WTC11 (cell line): ENCODE data around the gene KARS1. TPM values are rescaled to one million over a fixed set of nuclear protein-coding genes. Genes with fewer than 3 reads are reported as not detected.
A peak's percentile ranks its signal among the peaks of the same experiment; 100 is the strongest.

ENCODE experiments used
- ATAC-seq: fragments of 200-7000 bp; cut with Tn5 transposase; 2 replicates; pipeline ENCODE4 v1.10.0; 2021; ENCODE audit warnings: mild to moderate bottlenecking, moderate library complexity
- CTCF ChIA-PET: fragments of 300-600 bp; sonication (Branson Sonifier 250); formaldehyde crosslinking; loops from one replicate; lab custom pipeline; 2021; ENCODE audit warnings: antibody characterized with exemption; lab: Charles Lee
- POLR2A ChIA-PET: fragments of 350-600 bp; sonication (Branson Sonifier 250); formaldehyde crosslinking; loops from one replicate; lab custom pipeline; 2021; ENCODE audit warnings: antibody characterized with exemption; lab: Charles Lee
- DNase-seq: peaks from one replicate; pipeline ENCODE4 v3.0.0; 2021; ENCODE audit warnings: low spot score
- H3K27ac Mint-ChIP-seq: 2 replicates; pipeline ENCODE4 v1.8.0; 2021; ENCODE audit warnings: mixed read lengths
- H3K27me3 Mint-ChIP-seq: 2 replicates; pipeline ENCODE4 v1.8.0; 2021; ENCODE audit warnings: low read depth, mild to moderate bottlenecking, moderate library complexity, mixed read lengths
- H3K36me3 Mint-ChIP-seq: 2 replicates; pipeline ENCODE4 v1.8.0; 2021; ENCODE audit warnings: mixed read lengths
- H3K4me1 Mint-ChIP-seq: 2 replicates; pipeline ENCODE4 v1.8.0; 2022; ENCODE audit warnings: mixed read lengths
- H3K4me3 Mint-ChIP-seq: 2 replicates; pipeline ENCODE4 v1.8.0; 2021; ENCODE audit warnings: mild to moderate bottlenecking, moderate library complexity, mixed read lengths
- H3K9me3 Mint-ChIP-seq: 2 replicates; pipeline ENCODE4 v1.8.0; 2021; ENCODE audit warnings: mixed read lengths
- EMX1 ChIP-seq: fragments of 250-450 bp; sonication (Bioruptor Pico); IDR thresholded peaks from 2 replicates; pipeline ENCODE4 v1.8.0; 2021; ENCODE audit warnings: mild to moderate bottlenecking
- ETV6 ChIP-seq: sonication (generic); formaldehyde crosslinking; IDR thresholded peaks from 2 replicates; pipeline ENCODE4 v1.8.1; 2022; ENCODE audit warnings: mild to moderate bottlenecking, missing genetic modification reagents
- FOXP1 ChIP-seq: sonication (generic); formaldehyde crosslinking; IDR thresholded peaks from 2 replicates; pipeline ENCODE4 v1.8.0; 2022; ENCODE audit warnings: missing genetic modification reagents, mild to moderate bottlenecking, moderate library complexity, borderline replicate concordance
- GABPB1 ChIP-seq: sonication (generic); formaldehyde crosslinking; IDR thresholded peaks from 2 replicates; pipeline ENCODE4 v1.8.1; 2023; ENCODE audit warnings: mild to moderate bottlenecking, missing genetic modification reagents
- HMGA2 ChIP-seq: fragments of 250-450 bp; sonication (Bioruptor Pico); IDR thresholded peaks from 2 replicates; pipeline ENCODE4 v1.4.0; 2021; ENCODE audit warnings: mild to moderate bottlenecking, moderate library complexity
- IRF2 ChIP-seq: sonication (generic); formaldehyde crosslinking; IDR thresholded peaks from 2 replicates; pipeline ENCODE4 v1.8.0; 2022; ENCODE audit warnings: low read depth, missing genetic modification reagents, borderline replicate concordance
- NFATC4 ChIP-seq: fragments of 250-450 bp; sonication (Bioruptor Pico); IDR thresholded peaks from 2 replicates; pipeline ENCODE4 v1.9.0; 2021; ENCODE audit warnings: mild to moderate bottlenecking
- PREB ChIP-seq: sonication (generic); formaldehyde crosslinking; IDR thresholded peaks from 2 replicates; pipeline ENCODE4 v1.8.1; 2022; ENCODE audit warnings: mild to moderate bottlenecking, missing genetic modification reagents, moderate library complexity, borderline replicate concordance
- SOX15 ChIP-seq: fragments of 250-450 bp; sonication (Bioruptor Pico); IDR thresholded peaks from 2 replicates; pipeline ENCODE4 v1.9.0; 2021; ENCODE audit warnings: mild to moderate bottlenecking
- USF2 ChIP-seq: sonication (generic); formaldehyde crosslinking; IDR thresholded peaks from 2 replicates; pipeline ENCODE4 v1.8.1; 2023; ENCODE audit warnings: mild to moderate bottlenecking, missing genetic modification reagents, moderate library complexity
- ZBTB21 ChIP-seq: sonication (generic); formaldehyde crosslinking; IDR thresholded peaks from 2 replicates; pipeline ENCODE4 v1.8.1; 2023; ENCODE audit warnings: mild to moderate bottlenecking, missing genetic modification reagents, borderline replicate concordance
- ZMAT4 ChIP-seq: fragments of 250-450 bp; sonication (Bioruptor Pico); IDR thresholded peaks from 2 replicates; pipeline ENCODE4 v1.9.0; 2021; ENCODE audit warnings: mild to moderate bottlenecking
- ZNF416 ChIP-seq: fragments of 250-450 bp; sonication (Bioruptor Pico); IDR thresholded peaks from 2 replicates; pipeline ENCODE4 v1.9.0; 2021; ENCODE audit warnings: mild to moderate bottlenecking, inconsistent platforms
- ZNF423 ChIP-seq: fragments of 250-450 bp; sonication (Bioruptor Pico); IDR thresholded peaks from 2 replicates; pipeline ENCODE4 v2.1.2; 2022; ENCODE audit warnings: mild to moderate bottlenecking, moderate library complexity
- total RNA-seq: library from RNA; stranded (reverse); gene quantifications from 3 replicates; pipeline ENCODE4 v1.2.3, GENCODE V29; 2021
- TF ChIP-seq, protein P1 (sequence below): sonication (generic); formaldehyde crosslinking; IDR thresholded peaks from 2 replicates; pipeline ENCODE4 v1.8.0; 2023; ENCODE audit warnings: missing genetic modification reagents, mild to moderate bottlenecking, borderline replicate concordance
- TF ChIP-seq, protein P2 (sequence below): sonication (generic); formaldehyde crosslinking; IDR thresholded peaks from 2 replicates; pipeline ENCODE4 v1.8.0; 2022; ENCODE audit warnings: mild to moderate bottlenecking, missing genetic modification reagents
- TF ChIP-seq, protein P3 (sequence below): sonication (generic); formaldehyde crosslinking; IDR thresholded peaks from 2 replicates; pipeline ENCODE4 v1.8.1; 2022; ENCODE audit warnings: mild to moderate bottlenecking, moderate library complexity, missing genetic modification reagents
- TF ChIP-seq, protein P4 (sequence below): sonication (generic); formaldehyde crosslinking; IDR thresholded peaks from 2 replicates; pipeline ENCODE4 v1.8.1; 2022; ENCODE audit warnings: low read depth, missing genetic modification reagents, borderline replicate concordance

The KARS1 gene
- total RNA-seq, 1 experiment from 2014 or later, result 199 TPM

DNA sequence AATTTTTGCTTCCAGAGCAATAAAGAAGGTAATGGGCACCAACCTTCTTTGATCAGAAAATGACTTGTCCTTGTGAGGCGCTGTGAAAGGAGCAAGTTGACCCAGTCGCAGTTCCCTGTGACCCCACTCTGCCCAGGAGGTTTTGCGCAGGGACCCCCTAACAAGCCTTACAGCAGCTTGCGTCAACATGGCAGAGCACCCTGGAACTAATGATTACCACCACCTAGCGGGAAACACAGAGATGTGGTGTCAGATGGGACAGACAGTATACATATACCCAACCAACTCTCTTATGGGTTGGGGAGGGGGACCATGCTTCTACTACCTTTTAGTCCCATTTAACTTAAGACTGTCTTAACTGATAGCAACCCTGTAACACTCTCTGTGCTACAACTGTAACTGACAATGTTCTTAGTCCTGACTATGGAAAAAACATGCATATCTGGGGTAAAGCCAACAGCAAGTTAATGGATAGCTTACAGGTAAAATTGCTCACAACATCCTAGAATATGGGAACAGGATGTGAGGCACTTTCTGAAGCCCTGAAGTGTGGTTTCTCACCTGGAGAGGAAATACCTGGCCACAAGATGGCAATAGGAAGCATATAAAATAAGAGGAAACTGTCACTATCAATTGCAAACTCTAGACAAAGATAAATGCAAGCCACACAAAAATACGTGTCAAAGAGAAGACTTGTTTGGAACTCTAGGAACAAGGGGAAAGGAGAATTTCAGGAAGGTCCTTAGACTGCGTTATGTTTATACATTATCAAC, 3.0 kb downstream of the KARS1 start:
- DNase-seq (no peak), ATAC-seq (no peak)
- Mint-ChIP-seq H3K27ac (peak overlapping the region; percentile 46), H3K27me3 (no peaks in the 10 kb centered on the region), H3K4me1 (peaks cover 15% of the 10 kb centered on the region), H3K4me3 (peak overlapping the region; percentile 99), H3K9me3 (no peaks in the 10 kb centered on the region), H3K36me3 (peaks cover 55% of the 10 kb centered on the region)
- CTCF ChIA-PET, result no interaction called here
- POLR2A ChIA-PET, result no interaction called here
- TF ChIP-seq, protein P1, sequence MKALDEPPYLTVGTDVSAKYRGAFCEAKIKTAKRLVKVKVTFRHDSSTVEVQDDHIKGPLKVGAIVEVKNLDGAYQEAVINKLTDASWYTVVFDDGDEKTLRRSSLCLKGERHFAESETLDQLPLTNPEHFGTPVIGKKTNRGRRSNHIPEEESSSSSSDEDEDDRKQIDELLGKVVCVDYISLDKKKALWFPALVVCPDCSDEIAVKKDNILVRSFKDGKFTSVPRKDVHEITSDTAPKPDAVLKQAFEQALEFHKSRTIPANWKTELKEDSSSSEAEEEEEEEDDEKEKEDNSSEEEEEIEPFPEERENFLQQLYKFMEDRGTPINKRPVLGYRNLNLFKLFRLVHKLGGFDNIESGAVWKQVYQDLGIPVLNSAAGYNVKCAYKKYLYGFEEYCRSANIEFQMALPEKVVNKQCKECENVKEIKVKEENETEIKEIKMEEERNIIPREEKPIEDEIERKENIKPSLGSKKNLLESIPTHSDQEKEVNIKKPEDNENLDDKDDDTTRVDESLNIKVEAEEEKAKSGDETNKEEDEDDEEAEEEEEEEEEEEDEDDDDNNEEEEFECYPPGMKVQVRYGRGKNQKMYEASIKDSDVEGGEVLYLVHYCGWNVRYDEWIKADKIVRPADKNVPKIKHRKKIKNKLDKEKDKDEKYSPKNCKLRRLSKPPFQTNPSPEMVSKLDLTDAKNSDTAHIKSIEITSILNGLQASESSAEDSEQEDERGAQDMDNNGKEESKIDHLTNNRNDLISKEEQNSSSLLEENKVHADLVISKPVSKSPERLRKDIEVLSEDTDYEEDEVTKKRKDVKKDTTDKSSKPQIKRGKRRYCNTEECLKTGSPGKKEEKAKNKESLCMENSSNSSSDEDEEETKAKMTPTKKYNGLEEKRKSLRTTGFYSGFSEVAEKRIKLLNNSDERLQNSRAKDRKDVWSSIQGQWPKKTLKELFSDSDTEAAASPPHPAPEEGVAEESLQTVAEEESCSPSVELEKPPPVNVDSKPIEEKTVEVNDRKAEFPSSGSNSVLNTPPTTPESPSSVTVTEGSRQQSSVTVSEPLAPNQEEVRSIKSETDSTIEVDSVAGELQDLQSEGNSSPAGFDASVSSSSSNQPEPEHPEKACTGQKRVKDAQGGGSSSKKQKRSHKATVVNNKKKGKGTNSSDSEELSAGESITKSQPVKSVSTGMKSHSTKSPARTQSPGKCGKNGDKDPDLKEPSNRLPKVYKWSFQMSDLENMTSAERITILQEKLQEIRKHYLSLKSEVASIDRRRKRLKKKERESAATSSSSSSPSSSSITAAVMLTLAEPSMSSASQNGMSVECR (CRISPR knock-in tag), result no peak
- TF ChIP-seq, protein P2, sequence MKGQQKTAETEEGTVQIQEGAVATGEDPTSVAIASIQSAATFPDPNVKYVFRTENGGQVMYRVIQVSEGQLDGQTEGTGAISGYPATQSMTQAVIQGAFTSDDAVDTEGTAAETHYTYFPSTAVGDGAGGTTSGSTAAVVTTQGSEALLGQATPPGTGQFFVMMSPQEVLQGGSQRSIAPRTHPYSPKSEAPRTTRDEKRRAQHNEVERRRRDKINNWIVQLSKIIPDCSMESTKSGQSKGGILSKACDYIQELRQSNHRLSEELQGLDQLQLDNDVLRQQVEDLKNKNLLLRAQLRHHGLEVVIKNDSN (CRISPR knock-in tag), result no peak
- no peak for TF ChIP-seq IRF2 (CRISPR knock-in tag)
- TF ChIP-seq ZMAT4 (CRISPR knock-in tag), result no peak
- TF ChIP-seq HMGA2 (CRISPR knock-in tag), result no peak
- TF ChIP-seq SOX15 (CRISPR knock-in tag), result no peak
- TF ChIP-seq, protein P3, sequence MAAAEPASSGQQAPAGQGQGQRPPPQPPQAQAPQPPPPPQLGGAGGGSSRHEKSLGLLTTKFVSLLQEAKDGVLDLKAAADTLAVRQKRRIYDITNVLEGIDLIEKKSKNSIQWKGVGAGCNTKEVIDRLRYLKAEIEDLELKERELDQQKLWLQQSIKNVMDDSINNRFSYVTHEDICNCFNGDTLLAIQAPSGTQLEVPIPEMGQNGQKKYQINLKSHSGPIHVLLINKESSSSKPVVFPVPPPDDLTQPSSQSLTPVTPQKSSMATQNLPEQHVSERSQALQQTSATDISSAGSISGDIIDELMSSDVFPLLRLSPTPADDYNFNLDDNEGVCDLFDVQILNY (CRISPR knock-in tag), result no peak

- TF ChIP-seq USF2 (CRISPR knock-in tag), result no peak
- TF ChIP-seq GABPB1 (CRISPR knock-in tag), result peak; percentile 92
- H3K27ac Mint-ChIP-seq, result no peak overlapping the region
- POLR2A ChIA-PET, result no interaction called here
- H3K4me3 Mint-ChIP-seq, result no peak overlapping the region
- peaks cover 7% of the 10 kb centered on the region for H3K4me1 Mint-ChIP-seq
- H3K9me3 Mint-ChIP-seq, result no peaks in the 10 kb centered on the region
- CTCF ChIA-PET, result no interaction called here
- no peaks in the 10 kb centered on the region for H3K27me3 Mint-ChIP-seq
- peaks cover 80% of the 10 kb centered on the region for H3K36me3 Mint-ChIP-seq
- no peak for ATAC-seq
- DNase-seq, result no peak
These were observed 6.9 kb downstream of the KARS1 start for GRCh38 chr16:75640598-75640997.

- CTCF ChIA-PET, result no interaction called here
- TF ChIP-seq, protein P4, sequence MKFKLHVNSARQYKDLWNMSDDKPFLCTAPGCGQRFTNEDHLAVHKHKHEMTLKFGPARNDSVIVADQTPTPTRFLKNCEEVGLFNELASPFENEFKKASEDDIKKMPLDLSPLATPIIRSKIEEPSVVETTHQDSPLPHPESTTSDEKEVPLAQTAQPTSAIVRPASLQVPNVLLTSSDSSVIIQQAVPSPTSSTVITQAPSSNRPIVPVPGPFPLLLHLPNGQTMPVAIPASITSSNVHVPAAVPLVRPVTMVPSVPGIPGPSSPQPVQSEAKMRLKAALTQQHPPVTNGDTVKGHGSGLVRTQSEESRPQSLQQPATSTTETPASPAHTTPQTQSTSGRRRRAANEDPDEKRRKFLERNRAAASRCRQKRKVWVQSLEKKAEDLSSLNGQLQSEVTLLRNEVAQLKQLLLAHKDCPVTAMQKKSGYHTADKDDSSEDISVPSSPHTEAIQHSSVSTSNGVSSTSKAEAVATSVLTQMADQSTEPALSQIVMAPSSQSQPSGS, result no peak
- TF ChIP-seq ZBTB21 (CRISPR knock-in tag), result no peak
- TF ChIP-seq ZNF423 (CRISPR knock-in tag), result no peak
- TF ChIP-seq ETV6 (CRISPR knock-in tag), result no peak
- no peak for TF ChIP-seq EMX1 (CRISPR knock-in tag)
- TF ChIP-seq NFATC4 (CRISPR knock-in tag), result no peak
- no peak for TF ChIP-seq PREB
- no peak for TF ChIP-seq ZNF416
- TF ChIP-seq FOXP1 (CRISPR knock-in tag), result no peak
- H3K27me3 Mint-ChIP-seq, result no peaks in the 10 kb centered on the region
- DNase-seq (no peak), ATAC-seq (no peak)
- peaks cover 84% of the 10 kb centered on the region for H3K36me3 Mint-ChIP-seq
- H3K27ac Mint-ChIP-seq, result no peak overlapping the region
- H3K4me1 Mint-ChIP-seq, result no peaks in the 10 kb centered on the region
- no peak overlapping the region for H3K4me3 Mint-ChIP-seq
- POLR2A ChIA-PET, result no interaction called here
- H3K9me3 Mint-ChIP-seq, result no peaks in the 10 kb centered on the region
These were observed 12.4 kb downstream of the KARS1 start for GRCh38 chr16:75635036-75635435.
